Effector memory CD8-positive, alpha-beta T cell (primary cell): ENCODE data around the gene PPP1R15A.
"Not testable (repeated sequence)": the region's sequence is repeated elsewhere in the genome, so short reads cannot be mapped to it uniquely, and the experiment has no call there.

ENCODE experiments used
- ATAC-seq: fragments of 150-1000 bp; cut with Tn5 transposase; replicated peaks from 2 replicates; pipeline ENCODE4 v1.10.0; 2021; ENCODE audit warnings: mild to moderate bottlenecking, moderate library complexity
- DNase-seq, 3 experiments: peaks; one replicate each; pipeline ENCODE4 v3.0.0; 2021
- H3K27ac Mint-ChIP-seq, 2 donors: one replicate each; pipeline ENCODE4 v1.8.0; 2022; ENCODE audit warnings: mild to moderate bottlenecking in 2 of 2, mixed read lengths in 2 of 2, moderate library complexity in 2 of 2
- H3K27me3 Mint-ChIP-seq, 2 donors: one replicate each; pipeline ENCODE4 v1.8.0; 2022; ENCODE audit warnings: mixed read lengths in 2 of 2
- H3K36me3 Mint-ChIP-seq: one replicate; pipeline ENCODE4 v1.8.0; 2022; ENCODE audit warnings: mild to moderate bottlenecking, moderate library complexity, mixed read lengths; ENCODE audit not compliant: insufficient read depth
- H3K4me1 Mint-ChIP-seq, 2 donors: one replicate each; pipeline ENCODE4 v1.8.0; 2022; ENCODE audit warnings: low read depth in 2 of 2, mixed read lengths in 2 of 2
- H3K4me3 Mint-ChIP-seq, 2 donors: one replicate each; pipeline ENCODE4 v1.8.0; 2022; ENCODE audit warnings: mild to moderate bottlenecking in 2 of 2, mixed read lengths in 2 of 2, moderate library complexity in 2 of 2
- H3K9me3 Mint-ChIP-seq, 2 donors: one replicate each; pipeline ENCODE4 v1.8.0; 2022; ENCODE audit warnings: mixed read lengths in 2 of 2

The PPP1R15A gene

DNA sequence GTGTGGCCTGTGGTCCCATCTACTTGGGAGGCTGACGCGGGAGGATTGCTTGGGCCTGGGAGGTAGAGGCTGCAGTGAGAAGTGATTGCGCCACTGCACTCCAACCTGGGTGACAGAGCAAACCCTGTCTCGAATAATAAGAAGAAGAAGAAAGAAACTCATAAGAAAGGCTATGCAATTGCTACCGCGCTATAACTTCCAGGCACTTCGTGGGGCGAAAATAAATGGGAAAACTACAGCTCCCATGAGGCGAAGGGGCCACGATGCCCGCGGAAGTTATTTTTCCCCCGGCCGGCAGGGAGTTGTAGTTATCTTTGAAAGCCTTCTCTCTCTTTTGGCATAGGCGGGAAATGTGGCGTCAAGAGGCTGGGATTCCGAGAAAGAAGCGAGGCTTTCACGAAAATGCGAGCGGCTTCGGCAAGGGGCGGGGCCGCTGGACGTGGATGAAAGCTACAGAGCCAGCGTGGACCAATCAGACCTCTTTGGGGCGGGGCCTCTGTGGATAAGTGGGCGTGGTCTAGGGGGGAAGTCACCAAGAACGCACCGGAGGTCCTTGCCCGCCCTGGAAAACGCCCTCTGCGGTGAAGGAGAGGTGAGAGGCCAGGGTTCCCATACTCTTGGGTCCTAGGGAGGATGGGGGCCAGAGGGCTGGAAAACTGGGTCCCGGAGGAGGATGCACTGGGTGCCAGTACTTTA lies 27.7 kb downstream of the PPP1R15A start, which contains the start of gene NUCB1:
TSS of gene NUCB1 (plus strand) at position 532 of the 696 bp plus-strand sequence. CDS start 485 bp downstream, outside the sequence.
- peaks cover 15 to 19% of the 10 kb centered on the region in 2 donors for H3K27me3 Mint-ChIP-seq
- peak; percentile 98 for ATAC-seq
- peak within 1 kb of the TSS; percentile 96 to 99 for H3K4me3 Mint-ChIP-seq
- H3K4me1 Mint-ChIP-seq: peaks cover 20 to 31% of the 10 kb centered on the region in 2 donors
- DNase-seq: peak; percentile 96 to 98 (median 98)
- peaks cover 12% of the 10 kb centered on the region for H3K36me3 Mint-ChIP-seq
- H3K9me3 Mint-ChIP-seq: no peaks in the 10 kb centered on the region
- peak within 1 kb of the TSS; percentile 93 to 95 for H3K27ac Mint-ChIP-seq

DNA sequence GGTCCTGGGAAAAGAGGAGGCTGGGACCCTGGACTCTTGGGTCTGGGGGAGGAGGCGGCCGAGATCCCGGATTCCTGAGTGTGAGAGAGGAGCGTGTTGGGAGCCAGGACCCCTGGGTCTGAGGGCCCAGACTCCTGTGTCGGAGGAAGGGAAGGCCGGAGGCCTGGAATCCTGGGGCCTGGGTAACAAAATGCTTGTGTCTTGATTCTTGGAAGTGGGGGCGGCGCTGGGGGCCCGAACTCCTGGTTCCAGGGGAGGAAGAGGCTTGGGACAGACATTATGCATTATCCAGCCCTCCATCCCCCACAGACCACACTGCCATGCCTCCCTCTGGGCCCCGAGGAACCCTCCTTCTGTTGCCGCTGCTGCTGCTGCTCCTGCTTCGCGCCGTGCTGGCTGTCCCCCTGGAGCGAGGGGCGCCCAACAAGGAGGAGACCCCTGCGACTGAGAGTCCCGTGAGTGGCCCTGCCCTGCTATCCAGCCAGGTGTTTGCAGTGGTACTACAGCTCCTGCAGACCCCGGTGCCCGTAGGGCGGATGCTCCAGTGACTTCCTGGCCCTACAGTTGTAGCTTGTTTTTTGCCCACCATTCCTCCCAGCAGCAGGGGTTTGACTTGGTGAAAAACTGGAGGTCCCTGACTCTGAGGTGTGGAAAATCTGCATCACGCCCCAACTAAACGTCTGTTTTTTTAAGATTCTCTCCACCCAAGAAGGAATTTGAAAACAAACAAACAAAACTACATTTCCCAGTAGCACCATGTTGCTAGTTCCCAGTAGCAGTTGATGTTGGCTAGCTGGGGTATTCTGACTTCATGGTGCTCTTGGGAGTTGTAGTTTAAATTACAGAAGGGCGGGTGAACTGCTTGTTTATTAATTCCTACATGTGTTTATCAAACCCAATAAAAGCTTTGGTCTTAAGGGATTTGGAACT lies 28.5 kb downstream of the PPP1R15A start:
- Mint-ChIP-seq H3K27ac (peak overlapping the region; percentile 93 to 95), H3K4me3 (peak overlapping the region; percentile 96 to 99), H3K9me3 (no peaks in the 10 kb centered on the region), H3K27me3 (peaks cover 7 to 11% of the 10 kb centered on the region in 2 donors), H3K4me1 (peaks cover 20 to 32% of the 10 kb centered on the region in 2 donors), H3K36me3 (peaks cover 18% of the 10 kb centered on the region)
- DNase-seq (peak in 1 of 3 experiments; percentile 23), ATAC-seq (peak; percentile 16)

DNA sequence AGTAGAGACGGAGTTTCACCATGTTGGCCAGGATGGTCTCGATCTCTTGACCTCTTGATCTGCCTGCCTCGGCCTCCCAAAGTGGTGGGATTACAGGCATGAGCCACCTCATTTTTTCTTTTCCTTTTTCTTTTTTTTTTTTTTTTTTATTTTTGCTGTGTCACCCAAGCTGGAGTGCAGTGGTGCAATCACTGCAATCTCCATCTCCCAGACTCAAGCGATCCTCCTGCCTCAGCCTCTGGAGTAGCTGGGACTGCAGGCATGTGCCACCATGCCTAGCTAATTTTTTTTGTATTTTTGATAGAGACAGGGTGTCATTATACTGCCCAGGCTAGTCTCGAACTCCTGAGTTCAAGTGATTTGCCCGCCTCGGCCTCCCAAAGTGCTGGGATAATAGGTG lies 30.1 kb downstream of the PPP1R15A start:
- Mint-ChIP-seq H3K27ac (peak overlapping the region in 1 of 2 donors; percentile 26), H3K4me3 (peak overlapping the region in 1 of 2 donors; percentile 34), H3K36me3 (peaks cover 32% of the 10 kb centered on the region), H3K4me1 (peaks cover 20 to 27% of the 10 kb centered on the region in 2 donors)
- not testable (repeated sequence) for ATAC-seq, DNase-seq, H3K9me3 Mint-ChIP-seq, H3K27me3 Mint-ChIP-seq

DNA sequence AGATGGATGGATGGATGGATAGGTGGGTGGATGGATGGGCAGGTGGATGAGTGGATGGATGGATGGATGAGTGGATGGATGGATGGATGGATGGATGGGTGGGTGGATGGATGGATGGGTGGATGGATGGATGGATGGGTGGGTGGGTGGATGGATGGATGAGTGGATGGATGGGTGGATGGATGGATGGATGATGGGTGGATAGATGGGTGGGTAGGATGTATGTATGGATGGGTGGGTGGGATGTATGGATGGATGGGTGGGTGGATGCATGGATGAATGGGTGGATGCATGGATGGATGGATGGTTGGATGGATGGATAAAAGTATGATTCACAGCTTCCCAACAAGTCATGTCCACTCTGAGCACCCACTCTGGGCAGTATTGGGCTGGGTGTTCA lies 31.6 kb downstream of the PPP1R15A start:
- not testable (repeated sequence) for H3K9me3 Mint-ChIP-seq, H3K27ac Mint-ChIP-seq, H3K27me3 Mint-ChIP-seq, ATAC-seq, DNase-seq, H3K4me3 Mint-ChIP-seq
- Mint-ChIP-seq H3K4me1 (peaks cover 20 to 30% of the 10 kb centered on the region in 2 donors), H3K36me3 (peaks cover 43% of the 10 kb centered on the region)

DNA sequence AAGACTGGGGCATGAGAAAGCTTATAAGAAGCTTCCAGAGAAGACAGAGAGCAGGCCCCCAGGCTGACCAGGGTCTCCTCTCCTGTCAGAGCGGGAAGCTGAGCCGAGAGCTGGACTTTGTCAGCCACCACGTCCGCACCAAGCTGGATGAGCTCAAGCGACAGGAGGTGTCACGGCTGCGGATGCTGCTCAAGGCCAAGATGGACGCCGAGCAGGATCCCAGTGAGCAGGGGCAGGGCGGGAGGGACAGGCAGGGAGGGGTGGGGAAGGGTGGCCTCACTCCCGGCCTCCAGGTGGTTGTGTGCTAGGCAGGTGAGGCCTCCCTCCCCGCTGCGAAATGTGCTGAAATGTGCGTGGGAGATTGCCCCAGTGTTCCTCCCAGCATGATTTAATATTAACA lies 33.4 kb downstream of the PPP1R15A start:
- no peaks in the 10 kb centered on the region for H3K27me3 Mint-ChIP-seq
- no peak overlapping the region for H3K27ac Mint-ChIP-seq
- ATAC-seq: no peak
- no peaks in the 10 kb centered on the region for H3K9me3 Mint-ChIP-seq
- DNase-seq: no peak
- H3K36me3 Mint-ChIP-seq: peaks cover 59% of the 10 kb centered on the region
- H3K4me3 Mint-ChIP-seq: no peak overlapping the region
- peaks cover 11 to 17% of the 10 kb centered on the region in 2 donors for H3K4me1 Mint-ChIP-seq

DNA sequence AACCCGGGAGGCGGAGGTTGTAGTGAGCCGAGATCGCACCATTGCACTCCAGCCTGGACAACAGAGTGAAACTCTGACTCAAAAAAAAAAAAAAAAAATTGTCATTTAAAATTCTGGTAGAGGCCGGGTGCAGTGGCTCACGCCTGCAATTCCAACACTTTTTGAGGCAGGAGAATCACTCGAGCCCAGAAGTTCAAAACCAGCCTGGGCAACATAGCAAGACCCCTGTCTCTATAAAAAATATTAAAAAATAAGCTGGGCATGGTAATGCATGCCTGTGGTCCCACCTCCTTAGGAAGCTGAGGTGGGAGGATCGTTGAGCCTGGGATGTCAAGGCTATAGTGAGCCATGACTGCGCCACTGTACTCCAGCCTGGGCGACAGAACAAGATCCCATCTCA lies 34.1 kb downstream of the PPP1R15A start:
- Mint-ChIP-seq H3K36me3 (peaks cover 66% of the 10 kb centered on the region), H3K9me3 (no peaks in the 10 kb centered on the region), H3K4me1 (peaks cover 5 to 12% of the 10 kb centered on the region in 2 donors), H3K4me3 (no peak overlapping the region), H3K27ac (no peak overlapping the region), H3K27me3 (no peaks in the 10 kb centered on the region)
- no peak for DNase-seq
- no peak for ATAC-seq

DNA sequence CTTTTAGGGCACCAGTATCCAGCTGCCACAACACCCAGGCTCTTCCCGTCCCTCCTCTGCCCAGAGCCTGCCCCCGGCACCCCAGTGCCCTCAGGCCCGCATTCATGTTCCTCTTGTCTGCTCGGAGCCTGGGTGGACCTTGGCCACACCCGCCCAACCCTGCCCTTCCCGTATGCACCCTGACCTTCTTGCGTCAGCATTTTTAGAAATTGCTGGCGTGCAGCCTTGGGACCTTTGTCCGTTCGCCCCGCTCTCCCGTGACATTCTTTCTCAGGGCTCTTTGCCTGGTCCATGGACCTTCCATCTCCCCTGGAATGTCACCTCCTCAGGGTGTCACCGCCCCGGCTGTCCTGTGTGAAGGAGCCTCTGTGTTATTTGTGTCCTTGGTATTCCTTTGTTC lies 35.5 kb downstream of the PPP1R15A start:
- peaks cover 73% of the 10 kb centered on the region for H3K36me3 Mint-ChIP-seq
- H3K4me3 Mint-ChIP-seq: no peak overlapping the region
- peak overlapping the region in 1 of 2 donors; percentile 51 for H3K27ac Mint-ChIP-seq

DNA sequence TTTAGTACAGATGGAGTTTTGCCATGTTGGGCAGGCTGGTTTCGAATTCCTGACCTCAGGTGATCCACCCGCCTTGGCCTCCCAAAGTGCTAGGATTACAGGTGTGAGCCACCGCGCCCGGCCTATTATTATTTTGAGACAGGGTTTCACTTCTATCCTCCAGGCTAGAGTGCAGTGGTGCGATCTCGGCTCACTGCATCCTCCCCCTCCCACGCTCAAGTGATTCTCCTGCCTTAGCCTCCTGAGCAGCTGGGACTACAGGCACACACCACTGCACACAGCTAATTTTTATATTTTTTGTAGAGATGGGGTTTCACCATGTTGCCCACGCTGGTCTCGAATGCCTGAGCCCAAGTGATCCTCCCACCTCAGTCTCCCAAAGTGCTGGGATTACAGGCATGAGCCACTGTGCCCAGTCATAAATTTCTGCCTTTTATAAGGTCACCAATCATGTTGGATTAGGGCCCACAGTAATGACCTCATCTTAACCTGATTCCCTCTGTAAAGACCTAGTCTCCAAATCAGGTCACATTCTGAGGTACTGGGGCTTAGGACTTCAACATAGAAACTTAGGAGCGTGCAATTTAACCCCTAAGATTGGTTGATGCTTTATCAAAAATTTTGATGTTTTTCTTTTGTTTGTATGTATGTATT lies 37.3 kb downstream of the PPP1R15A start:
- not testable (repeated sequence) for ATAC-seq, DNase-seq, H3K9me3 Mint-ChIP-seq, H3K4me3 Mint-ChIP-seq, H3K27ac Mint-ChIP-seq, H3K27me3 Mint-ChIP-seq, H3K4me1 Mint-ChIP-seq
- peaks cover 88% of the 10 kb centered on the region for H3K36me3 Mint-ChIP-seq

More for the DNA sequence above, 35.5 kb downstream of the PPP1R15A start:
- Mint-ChIP-seq H3K4me1 (peaks cover under 1 to 4% of the 10 kb centered on the region in 2 donors), H3K9me3 (no peaks in the 10 kb centered on the region), H3K27me3 (no peaks in the 10 kb centered on the region)
- DNase-seq (no peak), ATAC-seq (no peak)

DNA sequence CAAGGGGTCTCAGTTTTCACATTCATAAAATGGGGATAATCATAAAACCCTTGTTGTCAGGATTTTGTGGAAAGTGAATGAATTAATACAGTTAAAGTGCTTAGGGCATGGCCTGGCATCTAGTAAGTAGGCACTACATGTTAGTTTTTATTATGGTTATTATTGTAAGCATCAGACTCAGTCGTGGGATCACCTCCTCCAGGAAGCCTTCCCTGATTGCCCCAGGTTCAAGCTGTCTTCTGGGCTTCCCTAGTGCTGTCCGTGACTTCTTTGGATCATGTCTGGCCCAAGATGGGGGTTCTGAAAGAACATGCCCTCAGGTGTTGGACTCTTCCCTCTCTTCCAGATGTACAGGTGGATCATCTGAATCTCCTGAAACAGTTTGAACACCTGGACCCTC lies 38.6 kb downstream of the PPP1R15A start:
- DNase-seq: no peak
- Mint-ChIP-seq H3K27me3 (no peaks in the 10 kb centered on the region), H3K4me3 (no peak overlapping the region), H3K4me1 (peaks cover 2 to 3% of the 10 kb centered on the region in 2 donors), H3K36me3 (peaks cover 90% of the 10 kb centered on the region), H3K27ac (no peak overlapping the region), H3K9me3 (no peaks in the 10 kb centered on the region)
- ATAC-seq: no peak

DNA sequence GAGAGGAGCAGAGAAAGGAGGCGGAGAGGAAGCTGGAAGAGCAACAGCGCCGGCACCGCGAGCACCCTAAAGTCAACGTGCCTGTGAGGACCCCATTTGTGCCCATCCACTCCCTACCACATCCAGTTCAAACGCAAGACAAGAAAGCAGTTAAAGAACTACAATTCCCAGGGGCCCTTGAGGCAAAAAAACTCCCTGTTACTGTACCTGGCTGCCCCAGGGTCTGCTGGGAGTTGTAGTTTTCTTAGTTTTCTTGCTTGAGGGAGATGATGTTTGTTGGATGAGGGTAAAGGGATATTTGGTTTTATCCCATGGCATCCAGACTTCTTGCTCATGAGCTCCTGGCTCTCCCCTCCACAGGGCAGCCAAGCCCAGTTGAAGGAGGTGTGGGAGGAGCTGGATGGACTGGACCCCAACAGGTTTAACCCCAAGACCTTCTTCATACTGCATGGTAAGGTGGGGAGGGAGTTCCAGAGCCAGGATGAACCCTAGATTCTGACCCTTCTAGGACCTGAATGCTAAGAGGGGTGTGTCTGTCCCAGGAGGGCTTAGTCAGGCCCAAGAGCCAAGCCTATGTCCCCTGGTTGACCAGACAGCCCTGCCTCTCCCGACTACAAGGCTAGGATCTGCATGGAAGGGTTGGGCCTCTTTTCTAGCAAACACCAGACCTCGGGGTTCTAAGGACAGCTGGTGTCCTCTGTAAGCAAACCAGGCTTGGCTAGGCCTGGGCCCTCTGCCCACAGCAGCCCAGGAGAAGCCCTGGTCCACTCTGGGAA lies 41.1 kb downstream of the PPP1R15A start:
- peak; percentile 67 for ATAC-seq
- no peaks in the 10 kb centered on the region for H3K9me3 Mint-ChIP-seq
- H3K4me1 Mint-ChIP-seq: peaks cover 3 to 4% of the 10 kb centered on the region in 2 donors
- H3K4me3 Mint-ChIP-seq: no peak overlapping the region
- DNase-seq: peak in 2 of 3 experiments; percentile 22 to 25
- H3K27ac Mint-ChIP-seq: peak overlapping the region in 1 of 2 donors; percentile 68
- H3K27me3 Mint-ChIP-seq: no peaks in the 10 kb centered on the region
- H3K36me3 Mint-ChIP-seq: peaks cover 80% of the 10 kb centered on the region

DNA sequence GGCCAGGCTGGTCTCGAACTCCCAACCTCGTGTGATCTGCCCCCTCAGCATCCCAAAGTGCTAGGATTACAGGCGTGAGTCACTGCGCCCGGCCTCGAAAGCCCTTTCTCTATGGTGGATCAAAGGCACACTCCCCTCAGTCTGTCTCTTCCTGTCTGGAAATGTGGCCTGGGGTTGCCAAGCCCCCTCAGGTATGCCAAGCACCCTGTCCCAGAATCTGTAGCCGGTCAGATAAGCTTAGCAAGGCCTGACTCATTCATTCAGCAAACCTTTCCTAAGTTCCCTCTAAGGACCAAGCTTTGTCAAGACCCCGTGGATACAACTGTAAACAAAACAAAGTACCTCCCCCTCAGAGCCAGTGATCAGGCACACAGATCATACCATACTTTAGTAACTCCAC lies 42.0 kb downstream of the PPP1R15A start:
- H3K27me3 Mint-ChIP-seq: no peaks in the 10 kb centered on the region
- H3K9me3 Mint-ChIP-seq: no peaks in the 10 kb centered on the region
- ATAC-seq: no peak
- peaks cover 76% of the 10 kb centered on the region for H3K36me3 Mint-ChIP-seq
- H3K4me3 Mint-ChIP-seq: no peak overlapping the region
- no peak for DNase-seq
- no peak overlapping the region for H3K27ac Mint-ChIP-seq
- H3K4me1 Mint-ChIP-seq: peaks cover 3 to 4% of the 10 kb centered on the region in 2 donors

DNA sequence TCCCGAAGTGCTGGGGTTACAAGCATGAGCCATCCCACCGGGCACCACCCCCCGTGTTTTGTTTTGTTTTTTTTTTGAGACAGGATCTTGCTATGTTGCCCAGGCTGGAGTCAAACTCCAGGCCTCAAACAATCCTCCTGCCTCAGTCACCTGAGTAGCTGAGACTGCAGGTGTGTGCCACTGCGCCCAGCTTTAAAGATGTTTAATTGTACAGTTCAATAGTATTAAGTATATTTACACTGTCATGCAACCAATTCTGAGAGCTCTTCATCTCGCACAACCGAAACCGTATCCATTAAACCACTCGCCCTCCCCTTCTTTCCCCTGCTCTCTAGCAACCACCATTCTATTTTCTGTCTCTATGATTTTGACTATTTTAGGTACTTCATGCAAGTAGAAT lies 43.5 kb downstream of the PPP1R15A start:
- peaks cover 3 to 4% of the 10 kb centered on the region in 2 donors for H3K4me1 Mint-ChIP-seq
- ATAC-seq (no peak), DNase-seq (no peak)
- H3K9me3 Mint-ChIP-seq: no peaks in the 10 kb centered on the region
- H3K27me3 Mint-ChIP-seq: no peaks in the 10 kb centered on the region
- no peak overlapping the region for H3K4me3 Mint-ChIP-seq
- no peak overlapping the region for H3K27ac Mint-ChIP-seq
- H3K36me3 Mint-ChIP-seq: peaks cover 65% of the 10 kb centered on the region
